ENCODE results near the gene GPR146.

DNA sequence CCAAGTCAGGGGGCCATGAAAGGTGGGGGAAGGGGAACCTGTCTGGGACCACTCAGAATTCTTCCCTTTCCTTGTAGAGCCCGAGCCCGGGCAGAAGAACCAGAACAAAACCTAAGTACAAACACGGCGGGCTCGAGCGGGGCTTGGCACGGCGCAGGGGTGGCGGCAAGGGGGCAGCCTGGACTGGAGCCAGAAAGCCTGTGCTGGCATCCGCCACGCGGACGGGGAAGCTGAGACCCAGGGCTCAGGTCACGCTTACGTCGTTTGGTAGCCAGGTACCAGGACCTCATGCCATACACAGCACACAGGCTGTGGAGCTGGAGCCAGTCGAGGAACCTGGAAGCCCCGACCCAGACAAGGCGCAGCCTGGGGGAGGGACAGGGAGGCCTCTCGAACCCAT, 37.0 kb downstream of the GPR146 start:
- TF ChIP-seq POLR2AphosphoS5 (IDR thresholded peaks at IDR 0.05) (no peak), POLR2A (IDR thresholded peaks at IDR 0.05) (no peak)

Measured in stomach (tissue), 4 donors.